ENCODE data around the gene FAM184B.

DNA sequence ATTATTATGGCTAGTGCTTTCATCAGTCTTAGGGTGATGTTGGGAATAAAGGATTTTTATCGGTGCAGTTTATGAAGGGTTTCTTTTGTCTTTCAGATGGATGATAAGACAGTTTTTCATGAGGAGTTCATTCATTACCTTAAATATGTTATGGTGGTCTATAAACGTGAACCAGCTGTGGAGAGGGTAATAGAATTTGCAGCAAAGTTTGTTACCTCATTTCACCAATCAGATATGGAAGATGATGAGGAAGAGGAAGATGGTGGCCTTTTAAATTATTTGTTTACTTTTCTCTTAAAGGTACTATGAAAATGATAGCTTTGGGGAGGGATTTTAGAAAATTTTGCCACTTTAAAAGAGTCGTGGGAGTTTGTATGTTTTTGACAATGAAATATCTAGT lies 30.7 kb upstream of the FAM184B start:
- TF ChIP-seq POLR2A (IDR thresholded peaks at IDR 0.05) (no peak), EP300 (IDR thresholded peaks at IDR 0.05) (no peak)
